NCI-H187 (cell line): ENCODE data around the gene CEACAM7.
A peak's percentile ranks its signal among the peaks of the same experiment; 100 is the strongest.
"Not testable (repeated sequence)": the region's sequence is repeated elsewhere in the genome, so short reads cannot be mapped to it uniquely, and the experiment has no call there.

ENCODE experiments used
- DNase-seq, 2 experiments: peaks; one replicate each; lab custom pipeline; 2025; lab: John Stamatoyannopoulos, UW

The CEACAM7 gene

DNA sequence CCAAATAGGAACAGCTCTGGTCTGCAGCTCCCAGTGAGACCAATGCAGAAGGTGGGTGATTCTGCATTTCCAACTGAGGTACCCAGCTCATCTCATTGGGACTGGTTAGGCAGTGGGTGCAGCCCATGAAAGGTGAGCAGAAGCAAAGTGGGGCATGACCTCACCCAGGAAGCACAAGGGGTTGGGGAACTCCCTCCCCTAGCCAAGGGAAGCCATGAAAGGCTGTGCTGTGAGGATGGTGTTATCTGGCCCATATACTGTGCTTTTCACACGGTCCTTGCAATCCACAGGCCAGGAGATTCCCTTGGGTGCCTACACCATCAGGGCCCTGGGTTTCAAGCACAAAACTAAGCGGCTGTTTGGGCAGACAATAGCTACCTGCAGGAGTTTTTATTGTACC is 31.3 kb downstream of the CEACAM7 start:
- DNase-seq: not testable (repeated sequence)

DNA sequence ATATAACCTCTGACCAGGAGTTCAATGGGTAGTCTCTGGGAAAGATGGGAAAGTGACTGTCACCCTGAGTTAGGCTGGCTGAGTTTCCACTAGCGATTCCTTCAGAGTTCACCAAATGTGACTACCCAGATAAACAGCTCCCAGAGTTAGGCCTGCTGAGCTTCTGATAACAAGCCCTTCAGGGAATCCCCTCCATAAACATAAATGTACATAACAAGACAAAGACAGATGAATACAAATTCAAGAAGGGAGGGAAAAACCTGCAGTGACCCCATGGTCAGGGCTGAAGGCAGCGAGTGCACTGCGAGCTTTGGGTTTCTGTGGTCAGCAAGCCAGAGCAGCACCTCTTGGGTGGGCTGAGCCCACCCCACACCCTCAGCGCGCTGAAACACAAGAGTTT is 35.8 kb downstream of the CEACAM7 start:
- no peak for DNase-seq

DNA sequence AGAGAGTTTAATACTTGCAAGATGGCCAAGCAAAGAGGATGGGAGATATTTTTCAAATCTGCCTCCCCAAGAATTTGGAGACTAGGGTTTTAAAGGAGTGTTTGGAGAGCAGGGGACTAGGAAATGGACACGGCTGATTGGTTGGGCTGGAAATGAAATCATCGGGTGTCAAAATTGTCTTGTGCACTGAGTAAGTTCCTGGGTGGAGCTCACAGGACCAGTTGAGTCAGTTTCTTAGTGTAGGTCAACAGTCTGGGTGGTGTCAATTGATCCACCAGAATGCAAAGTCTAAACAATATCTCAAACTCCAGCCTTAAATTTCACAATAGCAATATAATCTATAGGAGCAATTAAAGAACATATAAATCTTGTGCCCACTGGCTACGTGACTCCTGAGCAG is 38.2 kb downstream of the CEACAM7 start:
- no peak for DNase-seq

DNA sequence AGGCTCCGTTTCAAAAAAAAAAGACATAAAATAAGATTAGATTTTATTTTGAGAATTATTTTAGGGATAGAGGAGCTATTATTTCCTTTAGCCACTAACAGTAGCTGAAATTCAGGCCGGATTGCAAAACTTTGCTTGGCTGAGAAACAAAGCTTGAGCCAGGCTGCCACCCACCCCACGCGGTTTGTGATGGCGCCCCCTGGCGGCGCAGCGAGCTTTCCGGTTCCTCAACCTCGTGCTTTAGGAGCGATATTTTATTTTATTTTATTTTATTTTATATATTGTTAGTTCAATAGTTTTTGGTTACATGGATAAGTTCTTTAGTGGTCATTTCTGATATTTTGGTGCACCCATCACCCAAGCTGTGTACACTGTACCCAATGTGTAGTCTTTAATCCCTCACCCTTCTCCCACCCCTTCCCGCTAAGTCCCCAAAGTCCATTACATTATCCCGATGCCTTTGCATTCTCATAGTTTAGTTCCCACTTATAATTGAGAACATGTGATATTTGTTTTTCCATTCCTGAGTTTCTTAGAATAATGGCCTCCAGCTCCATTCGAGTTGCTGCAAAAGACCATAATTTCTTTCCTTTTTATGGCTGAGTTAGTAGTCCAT is 41.4 kb downstream of the CEACAM7 start:
- DNase-seq: no peak

DNA sequence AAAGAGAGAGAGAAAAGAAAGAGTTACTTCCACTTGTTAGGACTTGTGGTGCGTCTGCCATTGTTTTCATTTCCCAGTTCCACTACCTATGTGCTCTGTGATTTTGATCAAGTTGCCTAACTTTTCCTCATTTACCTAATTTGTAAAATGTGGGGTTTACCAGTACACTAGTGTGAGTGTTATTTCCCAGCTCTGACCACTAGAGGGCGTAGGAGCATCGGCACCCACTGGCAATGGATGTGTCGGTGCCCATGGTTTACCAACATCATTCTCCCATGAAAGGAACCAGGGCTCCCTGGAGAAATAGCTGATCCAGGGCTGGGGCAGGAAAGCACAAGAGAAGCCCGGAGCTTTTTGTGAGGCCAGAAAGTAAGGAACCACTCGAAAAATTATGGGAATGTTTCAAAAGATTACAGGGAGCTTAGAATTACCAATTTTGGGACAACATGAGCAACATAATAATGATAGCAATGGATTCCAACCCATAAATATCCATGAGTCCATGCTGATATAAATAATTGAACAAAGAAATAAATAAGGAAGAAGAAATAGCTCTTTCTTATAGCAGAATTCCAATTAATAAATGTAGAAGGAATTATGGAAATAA is 46.1 kb downstream of the CEACAM7 start:
- DNase-seq: peak; percentile 53 to 78

DNA sequence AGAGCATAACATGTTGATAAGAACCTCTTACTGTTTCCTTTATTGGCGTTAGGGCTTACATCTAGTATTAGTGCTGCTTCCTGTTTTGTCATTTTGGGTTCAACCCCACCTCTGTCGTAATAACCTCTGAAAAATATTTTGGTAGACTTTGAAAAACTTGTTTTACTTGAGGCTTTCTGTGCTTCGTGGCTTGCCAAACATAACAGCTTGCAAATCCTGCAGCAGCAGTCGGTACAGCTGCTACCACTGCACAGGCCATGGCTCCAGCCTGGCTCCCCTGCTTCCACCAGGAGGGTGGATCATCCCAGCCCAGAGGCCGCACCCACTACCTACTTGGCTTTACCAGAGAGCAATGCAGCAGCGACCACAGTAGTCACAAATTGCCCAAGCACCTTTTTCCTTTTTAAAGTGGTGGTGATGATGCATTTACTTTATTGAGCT is 49.4 kb downstream of the CEACAM7 start:
- no peak for DNase-seq

DNA sequence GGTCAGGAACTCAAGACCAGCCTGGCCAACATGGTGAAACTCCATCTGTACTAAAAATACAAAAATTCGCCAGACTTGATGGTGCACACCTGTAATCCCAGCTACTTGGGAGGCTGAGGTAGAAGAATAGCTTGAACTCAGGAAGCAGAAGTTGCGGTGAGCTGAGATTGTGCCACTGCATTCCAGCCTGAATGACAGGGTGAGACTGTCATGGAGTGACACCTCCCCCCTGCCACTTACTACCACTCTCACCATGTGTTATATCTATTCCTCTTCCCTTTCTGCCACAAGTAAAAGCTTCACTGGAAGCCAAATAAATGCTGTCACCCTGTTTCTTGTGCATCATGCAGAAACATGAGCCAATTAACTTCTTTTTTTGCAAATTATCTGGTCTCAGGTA is 50.6 kb downstream of the CEACAM7 start:
- DNase-seq: no peak

DNA sequence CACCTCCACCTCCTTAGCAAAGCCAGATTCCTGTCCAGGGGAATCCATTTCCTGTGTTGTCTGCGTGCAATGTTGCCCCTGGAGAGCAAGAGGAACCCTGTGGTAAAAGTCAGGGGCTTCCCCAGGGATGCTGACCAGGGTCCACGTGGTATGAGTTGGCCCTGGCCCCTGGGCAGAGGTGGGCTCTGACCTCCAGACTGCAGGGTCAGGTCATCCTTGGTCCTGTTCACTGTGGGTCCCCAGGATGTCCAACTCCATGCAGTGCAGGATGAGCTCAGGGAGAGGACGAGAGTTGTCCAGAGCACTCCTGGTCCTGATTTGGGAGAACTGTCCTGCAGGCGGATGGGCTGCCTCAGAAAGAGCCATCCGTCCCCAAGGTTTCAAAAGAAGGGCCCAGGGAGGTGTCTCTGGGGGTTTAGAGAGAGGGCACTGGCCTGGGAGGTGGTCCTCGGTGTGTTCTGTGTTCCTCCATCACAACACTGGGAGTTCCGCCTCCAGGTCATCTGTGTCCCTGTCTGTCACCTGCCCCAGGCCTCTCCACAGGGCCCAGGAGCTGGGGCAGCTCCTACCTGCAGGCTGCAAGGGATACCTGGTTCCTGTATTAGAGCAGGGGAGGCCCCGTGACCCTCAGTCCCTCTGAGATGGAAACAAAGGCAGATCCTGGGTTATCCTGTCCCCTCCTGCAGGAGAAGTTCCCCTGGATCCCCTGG is 59.9 kb downstream of the CEACAM7 start:
- DNase-seq: no peak

DNA sequence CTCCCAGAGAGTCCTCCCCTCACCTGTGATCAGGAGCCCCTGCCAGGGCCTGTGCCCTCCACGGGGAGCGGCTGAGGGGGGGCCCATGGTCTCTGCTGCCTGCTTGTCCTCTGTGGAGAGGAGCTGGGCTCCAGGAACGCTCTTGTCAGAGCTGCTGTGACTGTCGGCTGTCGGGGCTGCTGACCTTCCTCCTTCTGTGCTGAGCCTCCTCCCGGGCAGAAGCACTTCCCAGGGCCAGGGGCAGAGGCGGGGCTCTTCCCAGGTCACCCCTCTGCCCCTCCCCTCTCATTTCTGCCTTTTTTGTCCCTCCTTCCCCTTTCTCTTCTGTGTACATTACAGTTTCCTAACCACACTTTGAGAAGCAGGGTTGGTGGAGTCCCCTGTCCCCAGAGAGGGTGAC is 61.2 kb downstream of the CEACAM7 start, which contains the start of gene CEACAM4:
Gene CEACAM4 (minus strand): TSS at position 198 of the 400 bp plus-strand sequence. CDS start 111 bp downstream, at position 87.
- no peak for DNase-seq

DNA sequence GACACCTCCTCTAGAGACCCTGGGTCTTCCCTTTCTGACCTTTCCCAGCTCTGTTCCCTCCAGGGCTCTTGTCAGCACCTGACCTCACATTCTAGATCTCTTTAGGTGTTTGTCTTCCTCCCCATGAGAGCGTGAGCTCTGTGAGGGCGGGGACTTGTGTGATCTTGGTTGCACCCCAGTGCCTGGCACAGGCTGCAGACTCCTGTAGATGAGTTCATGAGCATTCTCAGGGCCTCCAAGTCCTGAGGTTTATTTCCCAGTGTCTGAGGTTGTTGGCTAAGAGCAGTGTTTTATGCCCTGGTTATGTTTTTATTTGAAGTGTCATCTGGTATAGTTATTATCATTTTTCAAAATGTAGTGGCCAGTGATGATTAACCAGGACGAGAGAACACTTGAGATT is 61.8 kb downstream of the CEACAM7 start:
- no peak for DNase-seq

DNA sequence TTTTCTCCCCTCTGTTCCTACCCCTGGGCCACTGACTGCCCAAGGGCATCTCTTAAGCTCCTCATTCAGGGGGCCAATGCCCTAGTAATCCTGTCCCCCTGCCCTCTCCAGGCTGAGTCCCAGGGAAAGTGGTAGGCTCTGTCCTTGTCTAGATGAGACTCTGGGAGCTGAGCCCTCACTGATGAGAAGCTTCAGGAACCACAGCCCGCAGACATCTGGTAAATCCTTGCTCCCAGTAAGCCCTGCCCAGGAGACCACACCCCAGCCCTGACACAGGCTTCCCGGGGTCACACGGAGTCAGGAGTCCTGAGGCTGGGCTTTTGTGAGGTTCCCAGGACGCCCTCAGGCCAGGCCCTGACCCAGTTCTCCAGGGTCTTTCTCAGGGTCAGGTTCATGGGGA is 63.1 kb downstream of the CEACAM7 start:
- DNase-seq: no peak

DNA sequence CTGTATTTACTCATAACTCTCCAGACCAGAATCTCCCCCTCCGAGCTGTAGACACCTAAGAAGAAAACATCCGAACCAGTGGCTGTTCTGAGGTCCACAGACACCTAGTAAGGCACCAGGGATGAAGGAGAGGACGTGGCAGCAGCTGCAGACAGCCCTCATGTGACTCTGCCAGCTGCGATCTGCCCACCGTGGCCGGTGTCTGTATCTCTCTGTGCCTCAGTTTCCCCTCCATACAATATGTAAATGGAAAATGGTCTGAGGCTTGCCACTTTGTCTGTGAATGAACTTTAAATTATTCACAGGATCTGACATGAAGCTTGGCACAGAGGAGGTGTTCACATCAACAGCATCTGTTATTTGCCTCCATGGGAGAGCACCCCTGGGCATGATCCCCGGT is 63.6 kb downstream of the CEACAM7 start:
- no peak for DNase-seq

DNA sequence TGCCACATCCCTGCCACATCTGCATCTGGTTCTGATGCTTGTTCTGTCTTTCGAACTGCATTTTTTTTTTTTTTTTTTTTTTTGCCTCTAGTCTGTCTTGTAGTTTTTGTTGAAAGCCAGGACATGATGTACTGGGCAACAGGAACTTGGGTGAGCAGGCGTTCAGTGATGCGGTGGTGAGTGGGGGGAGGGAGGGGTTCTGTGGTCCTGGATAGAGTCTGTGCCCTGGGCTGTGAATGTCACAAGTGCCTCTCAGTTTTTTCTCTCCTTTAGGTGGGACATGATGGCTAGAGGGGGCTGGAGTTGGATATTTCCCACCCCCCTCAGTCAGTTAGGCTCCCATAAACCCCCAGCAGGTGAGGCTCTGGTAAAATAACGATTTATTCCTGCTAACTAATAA is 64.7 kb downstream of the CEACAM7 start:
- no peak for DNase-seq
